H9 (cell line): ENCODE measurements around the gene CRACR2A. TPM values are rescaled to one million over a fixed set of nuclear protein-coding genes. Genes with fewer than 3 reads are reported as not detected.

Experiments used
- DNase-seq: peaks from one replicate; pipeline ENCODE4 v3.0.0-alpha.2; 2017
- H2AFZ ChIP-seq: one replicate; pipeline ENCODE4 v1.6.1; 2013; ENCODE audit warnings: mild to moderate bottlenecking, low read length, control low read depth, moderate library complexity
- H2AK5ac ChIP-seq: 2 replicates; pipeline ENCODE4 v1.6.1; 2013; ENCODE audit warnings: low read length, control low read depth, mixed read lengths; ENCODE audit not compliant: insufficient read length
- H2BK120ac ChIP-seq: one replicate; pipeline ENCODE4 v1.6.1; 2013; ENCODE audit warnings: low read depth, mild to moderate bottlenecking, low read length, control low read depth, inconsistent platforms; ENCODE audit not compliant: poor library complexity, severe bottlenecking
- H2BK12ac ChIP-seq: 2 replicates; pipeline ENCODE4 v1.6.1; 2013; ENCODE audit warnings: low read length, control low read depth, mixed read lengths, low read depth; ENCODE audit not compliant: insufficient read length
- H2BK15ac ChIP-seq: 2 replicates; pipeline ENCODE4 v1.6.1; 2013; ENCODE audit warnings: low read depth, low read length, control low read depth
- H2BK20ac ChIP-seq: one replicate; pipeline ENCODE4 v1.6.1; 2013; ENCODE audit warnings: low read depth, mild to moderate bottlenecking, low read length, control low read depth, inconsistent platforms; ENCODE audit not compliant: poor library complexity, severe bottlenecking
- H2BK5ac ChIP-seq: 2 replicates; pipeline ENCODE4 v1.6.1; 2013; ENCODE audit warnings: low read length, control low read depth, mixed read lengths; ENCODE audit not compliant: insufficient read length
- H3K14ac ChIP-seq: 2 replicates; pipeline ENCODE4 v1.6.1; 2013; ENCODE audit warnings: low read length, control low read depth; ENCODE audit not compliant: insufficient read depth
- H3K18ac ChIP-seq: 2 replicates; pipeline ENCODE4 v1.6.1; 2013; ENCODE audit warnings: low read depth, mild to moderate bottlenecking, mixed read lengths, low read length, control low read depth; ENCODE audit not compliant: insufficient read length
- H3K23ac ChIP-seq: 2 replicates; pipeline ENCODE4 v1.6.1; 2013; ENCODE audit warnings: low read length, control low read depth, mixed read lengths, low read depth; ENCODE audit not compliant: insufficient read length
- H3K23me2 ChIP-seq: 2 replicates; pipeline ENCODE4 v1.6.1; 2013; ENCODE audit warnings: low read depth, mild to moderate bottlenecking, mixed read lengths, low read length, control low read depth; ENCODE audit not compliant: insufficient read length, poor library complexity, severe bottlenecking
- H3K27ac ChIP-seq: 2 replicates; pipeline ENCODE4 v1.5.1; 2013; ENCODE audit warnings: low read length, control low read depth, mixed read lengths, low read depth; ENCODE audit not compliant: insufficient read length
- H3K27me3 ChIP-seq: 2 replicates; pipeline ENCODE4 v1.6.1; 2013; ENCODE audit warnings: low read length, control low read depth, inconsistent platforms; ENCODE audit not compliant: insufficient read depth
- H3K4ac ChIP-seq: 2 replicates; pipeline ENCODE4 v1.6.1; 2013; ENCODE audit warnings: low read depth, mild to moderate bottlenecking, control low read depth, inconsistent platforms, low read length, moderate library complexity
- H3K4me1 ChIP-seq: 2 replicates; pipeline ENCODE4 v1.6.1; 2013; ENCODE audit warnings: low read length, control low read depth, inconsistent platforms; ENCODE audit not compliant: insufficient read depth
- H3K4me2 ChIP-seq: 2 replicates; pipeline ENCODE4 v1.6.1; 2013; ENCODE audit warnings: low read length, control low read depth, mixed read lengths; ENCODE audit not compliant: insufficient read length, insufficient read depth
- H3K56ac ChIP-seq: 2 replicates; pipeline ENCODE4 v1.6.1; 2013; ENCODE audit warnings: low read depth, mild to moderate bottlenecking, mixed read lengths, low read length, control low read depth; ENCODE audit not compliant: insufficient read length
- H3K79me1 ChIP-seq: 2 replicates; pipeline ENCODE4 v1.6.1; 2013; ENCODE audit warnings: low read depth, mild to moderate bottlenecking, moderate library complexity, low read length, control low read depth, inconsistent platforms; ENCODE audit not compliant: insufficient read depth, poor library complexity, severe bottlenecking
- H3K79me2 ChIP-seq: 2 replicates; pipeline ENCODE4 v1.6.1; 2013; ENCODE audit warnings: low read length, control low read depth, inconsistent platforms; ENCODE audit not compliant: insufficient read depth
- H3K9ac ChIP-seq: 2 replicates; pipeline ENCODE4 v1.6.1; 2013; ENCODE audit warnings: low read length, control low read depth, mixed read lengths; ENCODE audit not compliant: insufficient read length; ENCODE audit errors: extremely low read depth
- H3K9me3 ChIP-seq: one replicate; pipeline ENCODE4 v1.6.1; 2013; ENCODE audit warnings: low read depth, low read length, inconsistent platforms; ENCODE audit not compliant: control insufficient read depth
- H3T11ph ChIP-seq: one replicate; pipeline ENCODE4 v1.6.1; 2013; ENCODE audit warnings: mild to moderate bottlenecking, low read length, control low read depth, inconsistent platforms
- H4K20me1 ChIP-seq: one replicate; pipeline ENCODE4 v1.6.1; 2013; ENCODE audit not compliant: control insufficient read depth, insufficient read length, insufficient read depth
- H4K5ac ChIP-seq: 2 replicates; pipeline ENCODE4 v1.6.1; 2013; ENCODE audit warnings: low read depth, mild to moderate bottlenecking, mixed read lengths, low read length, control low read depth; ENCODE audit not compliant: insufficient read length
- H4K8ac ChIP-seq: replicated peaks from 2 replicates; pipeline ENCODE4 v1.6.1; 2013; ENCODE audit warnings: low read length, control low read depth, mixed read lengths, low read depth; ENCODE audit not compliant: insufficient read length
- H4K91ac ChIP-seq: 2 replicates; pipeline ENCODE4 v1.6.1; 2013; ENCODE audit warnings: low read depth, mild to moderate bottlenecking, moderate library complexity, mixed read lengths, low read length, control low read depth; ENCODE audit not compliant: insufficient read length
- H3K27ac Mint-ChIP-seq, 3 experiments: 2 replicates in 2 of 3; 3 replicates in 1 of 3; pipeline ENCODE4 v1.8.0; 2020 to 2021; ENCODE audit warnings: mixed read lengths in 3 of 3, mild to moderate bottlenecking in 1 of 3, moderate library complexity in 1 of 3
- H3K27me3 Mint-ChIP-seq: 2 replicates; pipeline ENCODE4 v1.8.0; 2021; ENCODE audit warnings: low read depth, mild to moderate bottlenecking, moderate library complexity, mixed read lengths
- H3K36me3 Mint-ChIP-seq, 3 experiments: 2 replicates in 2 of 3; 3 replicates in 1 of 3; pipeline ENCODE4 v1.8.0; 2020 to 2021; ENCODE audit warnings: low read depth in 3 of 3, mixed read lengths in 3 of 3; ENCODE audit not compliant: insufficient read depth in 1 of 3
- H3K4me1 Mint-ChIP-seq, 2 experiments: 2 replicates each; pipeline ENCODE4 v1.8.0; 2020; ENCODE audit warnings: mixed read lengths in 2 of 2
- H3K4me3 Mint-ChIP-seq, 2 experiments: 2 replicates in 1 of 2; 3 replicates in 1 of 2; pipeline ENCODE4 v1.8.0; 2020 to 2021; ENCODE audit warnings: mild to moderate bottlenecking in 2 of 2, mixed read lengths in 2 of 2, moderate library complexity in 1 of 2
- H3K9me3 Mint-ChIP-seq, 2 experiments: 2 replicates in 1 of 2; 3 replicates in 1 of 2; pipeline ENCODE4 v1.8.0; 2020; ENCODE audit warnings: mild to moderate bottlenecking in 2 of 2, mixed read lengths in 2 of 2, moderate library complexity in 1 of 2
- CTCF ChIP-seq: fragments of 200-600 bp; sonication (generic); conservative IDR thresholded peaks from 3 replicates; pipeline ENCODE4 v1.8.0; 2021; ENCODE audit warnings: antibody characterized with exemption, mild to moderate bottlenecking
- WGBS: extraction: QIAGEN DNeasy Blood & Tissue Kit; methylation state at CpG from one replicate; pipeline ENCODE4 v1.1.7; 2013; ENCODE audit warnings: missing lambda C conversion rate, low lambda C conversion rate, mixed read lengths; ENCODE audit not compliant: insufficient read length; ENCODE audit errors: extremely low coverage; 5-methylcytosine and 5-hydroxymethylcytosine counted together
- total RNA-seq: library from RNA; stranded (reverse); gene quantifications from 2 replicates; pipeline ENCODE4 v1.2.1, GENCODE V29; 2021

Gene CRACR2A
- total RNA-seq, 1 experiment from 2014 or later, result 2.0 TPM

- no peak for TF ChIP-seq CTCF
- no peaks in the 10 kb centered on the region for H3K23me2 ChIP-seq
- no peak overlapping the region for H3K4me2 ChIP-seq
- no peaks in the 10 kb centered on the region for H4K20me1 ChIP-seq
- Mint-ChIP-seq H3K27ac (peak overlapping the region in 1 of 3 experiments; percentile 21; a peak in 1 of 7 replicates), H3K27me3 (no peaks in the 10 kb centered on the region; the same call in none of the 2 replicates), H3K36me3 (no peaks in the 10 kb centered on the region), H3K9me3 (no peaks in the 10 kb centered on the region; a peak in 1 of 5 replicates), H3K4me1 (peaks cover 6 to 23% of the 10 kb centered on the region in 2 experiments), H3K4me3 (no peak overlapping the region)
- no peak overlapping the region for H2AFZ ChIP-seq
- no peak overlapping the region for H4K91ac ChIP-seq
- H2BK5ac ChIP-seq, result no peak overlapping the region
- DNase-seq, result no peak
- H3K79me1 ChIP-seq, result no peaks in the 10 kb centered on the region
- H4K5ac ChIP-seq, result no peak overlapping the region
- H3K56ac ChIP-seq, result no peak overlapping the region
- no peaks in the 10 kb centered on the region for H3K9me3 ChIP-seq
- H3K14ac ChIP-seq, result no peak overlapping the region
- H3K27ac ChIP-seq, result no peak overlapping the region
- H3K79me2 ChIP-seq, result no peaks in the 10 kb centered on the region
- H3K4ac ChIP-seq, result no peak overlapping the region
- H2BK15ac ChIP-seq, result no peak overlapping the region
- no peaks in the 10 kb centered on the region; the same call in 1 of the 2 replicates for H3K4me1 ChIP-seq
- no peak overlapping the region for H3K23ac ChIP-seq
- no CpG with 5 or more reads among the region's 1 CpG for WGBS
- no peak overlapping the region for H2BK12ac ChIP-seq
- H3K27me3 ChIP-seq, result no peaks in the 10 kb centered on the region
- no peak overlapping the region for H3T11ph ChIP-seq
- no peak overlapping the region for H2BK120ac ChIP-seq
- H3K18ac ChIP-seq, result no peak overlapping the region
- no peak overlapping the region for H3K9ac ChIP-seq
- no peak overlapping the region for H4K8ac ChIP-seq
- H2AK5ac ChIP-seq, result no peak overlapping the region
- H2BK20ac ChIP-seq, result no peak overlapping the region
Measured at GRCh38 chr12:3632256-3632655, 120.7 kb downstream of the CRACR2A start.
